Fibroblast of lung (primary cell): Measurements from ENCODE around the gene ZNF528.

Experiments
- CTCF ChIP-seq, 2 donors: IDR thresholded peaks in 1 of 2; conservative IDR thresholded peaks in 1 of 2; 1 replicate in 1 of 2; 2 replicates in 1 of 2; pipeline ENCODE4 v1.5.1; 2011 to 2012; ENCODE audit warnings: low read length in 2 of 2, control low read depth in 1 of 2, inconsistent platforms in 1 of 2, low read depth in 1 of 2, mild to moderate bottlenecking in 1 of 2
- EZH2 ChIP-seq: IDR thresholded peaks from 2 replicates; pipeline ENCODE4 v1.5.1; 2012; ENCODE audit warnings: low read length, control low read depth, mild to moderate bottlenecking; ENCODE audit errors: missing control alignments

- TF ChIP-seq CTCF (conservative IDR thresholded peaks at IDR 0.05 in 1 of 2, IDR thresholded peaks at IDR 0.05 in 1 of 2; ENCODE audit: low read depth in 1 of 2, low read length in 2 of 2) (no peak), EZH2 (no peak)
Observed at GRCh38 chr19:52444506-52444905, 46.9 kb downstream of the ZNF528 start.
